IMR-90 (cell line): Measurements from ENCODE around the gene RNF224.

Experiments used
- BHLHE40 ChIP-seq: fragments of 150-350 bp; IDR thresholded peaks from 2 replicates; pipeline ENCODE4 v1.6.1; 2016; ENCODE audit warnings: mild to moderate bottlenecking, low read depth, low read length
- POLR2A ChIP-seq: IDR thresholded peaks from 2 replicates; pipeline ENCODE4 v1.6.1; 2012; ENCODE audit warnings: mild to moderate bottlenecking, low read depth, low read length
- RAD21 ChIP-seq: IDR thresholded peaks from 2 replicates; pipeline ENCODE4 v1.6.1; 2012; ENCODE audit warnings: low read length, improper control_type of control experiment
- RCOR1 ChIP-seq: IDR thresholded peaks from 2 replicates; pipeline ENCODE4 v1.6.1; 2012; ENCODE audit warnings: mild to moderate bottlenecking, low read length, improper control_type of control experiment; ENCODE audit not compliant: insufficient replicate concordance
- RFX5 ChIP-seq: IDR thresholded peaks from 2 replicates; pipeline ENCODE4 v1.8.0; 2012; ENCODE audit warnings: low read depth, mild to moderate bottlenecking, low read length, moderate library complexity
- SMC3 ChIP-seq: fragments of 150-350 bp; IDR thresholded peaks from 2 replicates; pipeline ENCODE4 v1.6.1; 2016; ENCODE audit warnings: low read depth, mild to moderate bottlenecking, antibody characterized with exemption, low read length, moderate library complexity
- TF ChIP-seq, protein P1 (sequence below): conservative IDR thresholded peaks from 2 replicates; pipeline ENCODE4 v1.5.1; 2012; ENCODE audit warnings: mild to moderate bottlenecking, low read depth, low read length, improper control_type of control experiment
- TF ChIP-seq, protein P2 (sequence below): fragments of 150-350 bp; IDR thresholded peaks from 2 replicates; pipeline ENCODE4 v1.6.1; 2017; ENCODE audit warnings: mild to moderate bottlenecking, antibody characterized with exemption, low read length, low read depth

DNA sequence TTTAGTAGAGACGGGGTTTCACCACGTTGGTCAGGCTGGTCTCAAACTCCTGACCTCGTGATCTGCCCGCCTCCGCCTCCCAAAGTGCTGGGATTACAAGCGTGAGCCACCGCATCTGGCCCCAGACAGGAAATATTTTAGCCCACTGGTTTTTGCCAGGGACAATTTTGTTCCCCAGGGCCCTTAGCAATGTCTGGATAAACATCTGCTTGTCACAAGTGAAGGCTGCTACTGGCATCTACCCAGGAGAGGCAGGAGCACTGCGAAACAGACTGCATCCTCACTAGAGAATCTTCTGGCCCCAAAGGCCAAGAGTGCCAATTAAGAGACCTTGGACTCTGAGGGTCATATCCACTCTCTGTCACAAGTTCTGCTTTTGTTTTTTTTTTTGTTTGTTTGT, 24.3 kb upstream of the RNF224 start:
- TF ChIP-seq RCOR1: no peak
- TF ChIP-seq, protein P1, sequence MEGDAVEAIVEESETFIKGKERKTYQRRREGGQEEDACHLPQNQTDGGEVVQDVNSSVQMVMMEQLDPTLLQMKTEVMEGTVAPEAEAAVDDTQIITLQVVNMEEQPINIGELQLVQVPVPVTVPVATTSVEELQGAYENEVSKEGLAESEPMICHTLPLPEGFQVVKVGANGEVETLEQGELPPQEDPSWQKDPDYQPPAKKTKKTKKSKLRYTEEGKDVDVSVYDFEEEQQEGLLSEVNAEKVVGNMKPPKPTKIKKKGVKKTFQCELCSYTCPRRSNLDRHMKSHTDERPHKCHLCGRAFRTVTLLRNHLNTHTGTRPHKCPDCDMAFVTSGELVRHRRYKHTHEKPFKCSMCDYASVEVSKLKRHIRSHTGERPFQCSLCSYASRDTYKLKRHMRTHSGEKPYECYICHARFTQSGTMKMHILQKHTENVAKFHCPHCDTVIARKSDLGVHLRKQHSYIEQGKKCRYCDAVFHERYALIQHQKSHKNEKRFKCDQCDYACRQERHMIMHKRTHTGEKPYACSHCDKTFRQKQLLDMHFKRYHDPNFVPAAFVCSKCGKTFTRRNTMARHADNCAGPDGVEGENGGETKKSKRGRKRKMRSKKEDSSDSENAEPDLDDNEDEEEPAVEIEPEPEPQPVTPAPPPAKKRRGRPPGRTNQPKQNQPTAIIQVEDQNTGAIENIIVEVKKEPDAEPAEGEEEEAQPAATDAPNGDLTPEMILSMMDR: no peak
- TF ChIP-seq, protein P2, sequence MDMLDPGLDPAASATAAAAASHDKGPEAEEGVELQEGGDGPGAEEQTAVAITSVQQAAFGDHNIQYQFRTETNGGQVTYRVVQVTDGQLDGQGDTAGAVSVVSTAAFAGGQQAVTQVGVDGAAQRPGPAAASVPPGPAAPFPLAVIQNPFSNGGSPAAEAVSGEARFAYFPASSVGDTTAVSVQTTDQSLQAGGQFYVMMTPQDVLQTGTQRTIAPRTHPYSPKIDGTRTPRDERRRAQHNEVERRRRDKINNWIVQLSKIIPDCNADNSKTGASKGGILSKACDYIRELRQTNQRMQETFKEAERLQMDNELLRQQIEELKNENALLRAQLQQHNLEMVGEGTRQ: no peak
- no peak for TF ChIP-seq POLR2A
- no peak for TF ChIP-seq BHLHE40
- TF ChIP-seq RFX5: no peak
- TF ChIP-seq SMC3: no peak
- TF ChIP-seq RAD21: no peak
